GM21447 (cell line): Measurements from ENCODE around the gene DENND2D.

Source experiments
- ATAC-seq: cut with Tn5 transposase; IDR thresholded peaks from one replicate; pipeline ENCODE4 v1.9.1; 2021; ENCODE audit not compliant: unreplicated experiment

Gene DENND2D

GRCh38 chr1:111204201-111204982, 3.9 kb upstream of the DENND2D start:
- ATAC-seq = peak; percentile 66

- peak; percentile 50 for ATAC-seq
Observed at GRCh38 chr1:111203681-111204200, 3.3 kb upstream of the DENND2D start.

GRCh38 chr1:111202707-111203623, 2.5 kb upstream of the DENND2D start:
- ATAC-seq = no peak

- ATAC-seq = no peak
Observed at GRCh38 chr1:111202366-111202706, 1.9 kb upstream of the DENND2D start.

- no peak for ATAC-seq
Observed at GRCh38 chr1:111201275-111202090, 1.0 kb upstream of the DENND2D start.

- ATAC-seq = no peak
Observed at GRCh38 chr1:111200802-111201161, 336 bp upstream of the DENND2D start.

- ATAC-seq = no peak
Observed at GRCh38 chr1:111199329-111199728, 1.1 kb downstream of the DENND2D start.

- no peak for ATAC-seq
Observed at GRCh38 chr1:111198836-111199235, 1.6 kb downstream of the DENND2D start.

- ATAC-seq = peak; percentile 37
Observed at GRCh38 chr1:111197598-111198284, 2.7 kb downstream of the DENND2D start.

GRCh38 chr1:111196213-111196612, 4.2 kb downstream of the DENND2D start:
- ATAC-seq = no peak

GRCh38 chr1:111195002-111195684, 5.3 kb downstream of the DENND2D start:
- ATAC-seq = no peak

- ATAC-seq = no peak
Observed at GRCh38 chr1:111193712-111194480, 6.5 kb downstream of the DENND2D start.

- no peak for ATAC-seq
Observed at GRCh38 chr1:111192658-111193519, 7.6 kb downstream of the DENND2D start.

- no peak for ATAC-seq
Observed at GRCh38 chr1:111192074-111192473, 8.4 kb downstream of the DENND2D start.

GRCh38 chr1:111191496-111191895, 8.9 kb downstream of the DENND2D start:
- no peak for ATAC-seq

GRCh38 chr1:111190931-111191451, 9.5 kb downstream of the DENND2D start:
- no peak for ATAC-seq

GRCh38 chr1:111184663-111185062, 15.8 kb downstream of the DENND2D start:
- no peak for ATAC-seq
